BE2C (cell line): Measurements from ENCODE around the gene THYN1.
A peak's percentile ranks its signal among the peaks of the same experiment; 100 is the strongest.
"Not testable (repeated sequence)": the region's sequence is repeated elsewhere in the genome, so short reads cannot be mapped to it uniquely, and the experiment has no call there.

ENCODE experiments used
- DNase-seq: peaks from one replicate; pipeline ENCODE4 v3.0.0-alpha.2; 2020
- H3K27me3 ChIP-seq: fragments of 250-450 bp; sonication (Bioruptor Pico); 2 replicates; pipeline ENCODE4 v1.5.1; 2020; ENCODE audit warnings: mild to moderate bottlenecking
- H3K36me3 ChIP-seq: fragments of 250-450 bp; sonication (Bioruptor Pico); 2 replicates; pipeline ENCODE4 v1.5.1; 2020; ENCODE audit warnings: mild to moderate bottlenecking
- H3K4me1 ChIP-seq: fragments of 250-450 bp; sonication (Bioruptor Pico); 2 replicates; pipeline ENCODE4 v1.5.1; 2020
- H3K4me3 ChIP-seq: 2 replicates; pipeline ENCODE4 v1.5.1; 2011; ENCODE audit warnings: low read depth, low read length
- H3K9me3 ChIP-seq: fragments of 250-450 bp; sonication (Bioruptor Pico); 2 replicates; pipeline ENCODE4 v1.5.1; 2020
- CTCF ChIP-seq: IDR thresholded peaks from 2 replicates; pipeline ENCODE4 v1.5.1; 2012; ENCODE audit warnings: mild to moderate bottlenecking, low read depth, low read length

Gene THYN1

GRCh38 chr11:134261626-134262488 lies 8.7 kb upstream of the THYN1 start:
- TF ChIP-seq CTCF, result peak; percentile 84
- peaks cover 6% of the 10 kb centered on the region for H3K36me3 ChIP-seq
- H3K4me3 ChIP-seq, result no peak overlapping the region
- H3K4me1 ChIP-seq, result no peaks in the 10 kb centered on the region
- DNase-seq, result peak; percentile 57
- no peaks in the 10 kb centered on the region for H3K27me3 ChIP-seq
- no peaks in the 10 kb centered on the region for H3K9me3 ChIP-seq

GRCh38 chr11:134260983-134261382 lies 7.8 kb upstream of the THYN1 start:
- peaks cover 6% of the 10 kb centered on the region for H3K36me3 ChIP-seq
- DNase-seq, result no peak
- no peaks in the 10 kb centered on the region for H3K4me1 ChIP-seq
- TF ChIP-seq CTCF, result no peak
- no peaks in the 10 kb centered on the region for H3K27me3 ChIP-seq
- H3K4me3 ChIP-seq, result no peak overlapping the region
- H3K9me3 ChIP-seq, result no peaks in the 10 kb centered on the region

- no peak for DNase-seq
- H3K27me3 ChIP-seq, result no peaks in the 10 kb centered on the region
- no peaks in the 10 kb centered on the region for H3K9me3 ChIP-seq
- H3K4me1 ChIP-seq, result no peaks in the 10 kb centered on the region
- H3K36me3 ChIP-seq, result peaks cover 6% of the 10 kb centered on the region
- TF ChIP-seq CTCF, result no peak
- no peak overlapping the region for H3K4me3 ChIP-seq
Observed at GRCh38 chr11:134260503-134260902, 7.4 kb upstream of the THYN1 start.

- H3K4me3 ChIP-seq, result no peak overlapping the region
- H3K9me3 ChIP-seq, result no peaks in the 10 kb centered on the region
- H3K4me1 ChIP-seq, result no peaks in the 10 kb centered on the region
- no peaks in the 10 kb centered on the region for H3K27me3 ChIP-seq
- peaks cover 6% of the 10 kb centered on the region for H3K36me3 ChIP-seq
- TF ChIP-seq CTCF, result no peak
- no peak for DNase-seq
Observed at GRCh38 chr11:134258577-134258976, 5.4 kb upstream of the THYN1 start.

GRCh38 chr11:134257101-134257500 lies 3.9 kb upstream of the THYN1 start:
- Histone ChIP-seq H3K9me3 (no peaks in the 10 kb centered on the region), H3K36me3 (peaks cover 6% of the 10 kb centered on the region), H3K4me1 (no peaks in the 10 kb centered on the region; the same call in 1 of the 2 replicates), H3K27me3 (no peaks in the 10 kb centered on the region), H3K4me3 (no peak overlapping the region)
- no peak for DNase-seq
- no peak for TF ChIP-seq CTCF

- H3K4me3 ChIP-seq, H3K4me1 ChIP-seq, DNase-seq, H3K27me3 ChIP-seq, H3K9me3 ChIP-seq, H3K36me3 ChIP-seq: not testable (repeated sequence)
Observed at GRCh38 chr11:134255184-134255561, 2.0 kb upstream of the THYN1 start.
